GM23248 (cell line): Measurements from ENCODE around the gene PTGER2. TPM values are rescaled to one million over a fixed set of nuclear protein-coding genes. Genes with fewer than 3 reads are reported as not detected.

ENCODE experiments used
- DNase-seq: peaks from one replicate; pipeline ENCODE4 v3.0.0-alpha.2; 2015
- H2AFZ ChIP-seq: fragments of 200-600 bp; sonication (generic); 2 replicates; pipeline ENCODE4 v1.6.1; 2016; ENCODE audit warnings: antibody characterized with exemption
- H3F3A ChIP-seq: fragments of 200-600 bp; sonication (generic); 2 replicates; pipeline ENCODE4 v1.6.1; 2016; ENCODE audit warnings: mild to moderate bottlenecking, antibody characterized with exemption, mixed run types; ENCODE audit not compliant: insufficient read depth
- H3K27ac ChIP-seq: fragments of 200-600 bp; sonication (generic); 2 replicates; pipeline ENCODE4 v1.5.1; 2016; ENCODE audit warnings: mild to moderate bottlenecking
- H3K27me3 ChIP-seq: fragments of 200-600 bp; sonication (generic); replicated peaks from 2 replicates; pipeline ENCODE4 v1.6.1; 2016; ENCODE audit warnings: mild to moderate bottlenecking; ENCODE audit not compliant: insufficient read depth
- H3K36me3 ChIP-seq: fragments of 200-600 bp; sonication (generic); 2 replicates; pipeline ENCODE4 v1.6.1; 2016; ENCODE audit warnings: low read depth, mild to moderate bottlenecking
- H3K4me1 ChIP-seq: fragments of 200-600 bp; sonication (generic); 2 replicates; pipeline ENCODE4 v1.6.1; 2016; ENCODE audit warnings: mild to moderate bottlenecking; ENCODE audit not compliant: insufficient read depth
- H3K4me2 ChIP-seq: fragments of 200-600 bp; sonication (generic); one replicate; pipeline ENCODE4 v1.6.1; 2016; ENCODE audit warnings: mild to moderate bottlenecking; ENCODE audit not compliant: unreplicated experiment
- H3K4me3 ChIP-seq: fragments of 200-600 bp; sonication (generic); 2 replicates; pipeline ENCODE4 v1.5.1; 2016; ENCODE audit warnings: mild to moderate bottlenecking
- H3K79me2 ChIP-seq: fragments of 200-600 bp; sonication (generic); 2 replicates; pipeline ENCODE4 v1.6.1; 2016; ENCODE audit warnings: mild to moderate bottlenecking; ENCODE audit not compliant: insufficient read depth
- H3K9ac ChIP-seq: fragments of 200-600 bp; sonication (generic); 2 replicates; pipeline ENCODE4 v1.6.1; 2016; ENCODE audit warnings: mild to moderate bottlenecking
- H3K9me2 ChIP-seq: fragments of 200-600 bp; sonication (generic); 2 replicates; pipeline ENCODE4 v1.6.1; 2016; ENCODE audit warnings: mixed run types, mild to moderate bottlenecking, moderate library complexity; ENCODE audit not compliant: insufficient read depth
- H3K9me3 ChIP-seq: fragments of 200-600 bp; sonication (generic); one replicate; pipeline ENCODE4 v1.6.1; 2017; ENCODE audit warnings: low read depth
- H4K20me1 ChIP-seq: fragments of 200-600 bp; sonication (generic); 2 replicates; pipeline ENCODE4 v1.6.0; 2016; ENCODE audit not compliant: insufficient read depth
- EZH2 ChIP-seq: fragments of 200-600 bp; sonication (generic); IDR thresholded peaks from 2 replicates; pipeline ENCODE4 v1.6.1; 2018; ENCODE audit warnings: antibody characterized with exemption, mild to moderate bottlenecking; ENCODE audit not compliant: insufficient read depth, poor library complexity, severe bottlenecking
- EZH2phosphoT487 ChIP-seq: fragments of 200-600 bp; sonication (generic); IDR thresholded peaks from 2 replicates; pipeline ENCODE4 v1.6.1; 2018; ENCODE audit warnings: antibody characterized with exemption, moderate library complexity, mild to moderate bottlenecking, low read depth; ENCODE audit not compliant: insufficient read depth
- WGBS, 2 experiments: methylation state at CpG; one replicate each; pipeline ENCODE4 v1.1.6; 2015 to 2017; ENCODE audit warnings: low lambda C conversion rate in 2 of 2, low coverage in 1 of 2; ENCODE audit errors: missing lambda C conversion rate in 2 of 2; 5-methylcytosine and 5-hydroxymethylcytosine counted together
- in situ Hi-C: fragments of 300-500 bp; cut with MboI; formaldehyde crosslinking; loops from 2 replicates; pipeline ENCODE4 v1.15.0; 2020
- polyA plus RNA-seq: library from polyadenylated mRNA; unstranded; fragments of >200 nt; fragmentation: Nextera tagmentation; extraction: Ambion mirVana; gene quantifications from 2 replicates; pipeline ENCODE4 v1.2.1, GENCODE V29; 2016
- total RNA-seq: library from RNA; depleted of rRNA; stranded (reverse); fragments of >200 nt; shearing (Covaris generic); gene quantifications from 2 replicates; pipeline ENCODE4 v1.2.3, GENCODE V29; 2014

PTGER2 gene
- total and polyA plus RNA-seq, 2 experiments from 2014 or later, result 6.2 to 9.1 TPM

GRCh38 chr14:52307376-52307775 lies 6.7 kb upstream of the PTGER2 start:
- H3K9ac ChIP-seq, result no peak overlapping the region
- in situ Hi-C loops, result no loop called here
- no peak overlapping the region for H3K4me3 ChIP-seq
- H4K20me1 ChIP-seq, result no peaks in the 10 kb centered on the region
- no peaks in the 10 kb centered on the region for H3K9me3 ChIP-seq
- H3K27me3 ChIP-seq, result no peaks in the 10 kb centered on the region
- H3K4me1 ChIP-seq, result no peaks in the 10 kb centered on the region
- H3K79me2 ChIP-seq, result no peaks in the 10 kb centered on the region
- no peak overlapping the region for H3K4me2 ChIP-seq
- no peaks in the 10 kb centered on the region for H3K9me2 ChIP-seq
- 97 to 99% methylated on average over 4 of the region's 4 CpGs for WGBS, 2 experiments
- no peak for TF ChIP-seq EZH2
- no peak for TF ChIP-seq EZH2phosphoT487
- no peaks in the 10 kb centered on the region for H3K36me3 ChIP-seq
- no peak overlapping the region for H2AFZ ChIP-seq
- 0 out of 2 replicates have a peak overlapping the region, but pooled peaks have one; percentile 13 for H3K27ac ChIP-seq
- DNase-seq, result no peak
- no peaks in the 10 kb centered on the region for H3F3A ChIP-seq

DNA sequence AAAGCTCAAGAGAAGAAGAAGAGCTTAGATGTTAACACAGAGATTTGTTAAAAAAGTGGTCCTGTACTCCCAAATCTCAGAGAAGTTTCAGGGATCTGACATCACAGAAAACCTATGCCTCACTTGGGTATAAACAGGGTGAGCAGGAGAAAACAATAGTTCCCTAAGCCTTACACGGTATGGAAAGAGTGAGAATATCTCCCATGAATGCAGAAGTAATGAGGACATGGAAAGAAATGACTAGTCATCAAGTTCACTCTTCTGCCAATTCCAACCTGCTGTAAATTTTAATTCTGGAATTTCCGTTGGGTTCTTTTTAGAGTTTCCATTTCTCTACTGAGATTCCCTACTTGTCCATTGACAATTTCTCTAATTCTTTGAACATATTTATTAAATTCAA lies 6.2 kb upstream of the PTGER2 start:
- peak; percentile 76 for DNase-seq
- Histone ChIP-seq H4K20me1 (no peaks in the 10 kb centered on the region), H3K79me2 (no peaks in the 10 kb centered on the region), H3K4me2 (no peak overlapping the region), H3F3A (peaks cover 4% of the 10 kb centered on the region; the same call in 1 of the 2 replicates), H3K9me2 (no peaks in the 10 kb centered on the region), H3K36me3 (no peaks in the 10 kb centered on the region), H3K4me3 (no peak overlapping the region), H3K4me1 (peaks cover 4% of the 10 kb centered on the region; the same call in 1 of the 2 replicates), H3K27me3 (no peaks in the 10 kb centered on the region), H3K9ac (no peak overlapping the region), H3K9me3 (no peaks in the 10 kb centered on the region), H2AFZ (no peak overlapping the region), H3K27ac (0 out of 2 replicates have a peak overlapping the region, but pooled peaks have one; percentile 13)
- 50 to 64% methylated on average over 2 of the region's 2 CpGs for WGBS, 2 experiments
- in situ Hi-C loops, result no loop called here
- TF ChIP-seq EZH2phosphoT487 (no peak), EZH2 (no peak)

DNA sequence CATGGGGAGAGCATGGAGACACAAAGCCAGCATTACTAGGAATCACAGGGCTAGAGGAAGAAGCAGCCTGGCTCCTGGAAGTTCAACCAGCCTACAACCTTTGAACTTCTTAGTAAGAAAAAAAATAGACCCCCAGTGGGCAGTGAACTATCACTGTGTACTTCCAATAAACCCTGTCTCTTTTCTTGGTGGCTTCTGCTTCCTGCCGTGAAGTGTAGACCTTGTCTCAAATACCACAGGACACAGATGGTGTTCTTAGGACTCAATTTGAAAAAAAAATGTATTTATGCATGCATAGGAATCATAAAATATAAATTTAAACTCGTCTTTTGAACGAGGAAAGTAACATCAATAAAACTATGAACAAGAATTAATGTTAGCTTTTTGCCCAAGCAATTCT lies 3.6 kb upstream of the PTGER2 start:
- in situ Hi-C loops, result no loop called here
- peaks cover 11% of the 10 kb centered on the region for H3F3A ChIP-seq
- no peaks in the 10 kb centered on the region; the same call in 1 of the 2 replicates for H3K79me2 ChIP-seq
- no peaks in the 10 kb centered on the region for H4K20me1 ChIP-seq
- H3K4me2 ChIP-seq, result no peak overlapping the region
- no peaks in the 10 kb centered on the region for H3K36me3 ChIP-seq
- 94 to 95% methylated on average over 3 of the region's 3 CpGs for WGBS, 2 experiments
- H3K9ac ChIP-seq, result no peak overlapping the region
- no peak overlapping the region for H3K4me3 ChIP-seq
- no peak for DNase-seq
- H3K9me2 ChIP-seq, result no peaks in the 10 kb centered on the region
- peaks cover 8% of the 10 kb centered on the region; the same call in 1 of the 2 replicates for H3K4me1 ChIP-seq
- H3K27ac ChIP-seq, result no peak overlapping the region
- H3K27me3 ChIP-seq, result no peaks in the 10 kb centered on the region
- no peak for TF ChIP-seq EZH2phosphoT487
- TF ChIP-seq EZH2, result no peak
- no peaks in the 10 kb centered on the region for H3K9me3 ChIP-seq
- H2AFZ ChIP-seq, result no peak overlapping the region

DNA sequence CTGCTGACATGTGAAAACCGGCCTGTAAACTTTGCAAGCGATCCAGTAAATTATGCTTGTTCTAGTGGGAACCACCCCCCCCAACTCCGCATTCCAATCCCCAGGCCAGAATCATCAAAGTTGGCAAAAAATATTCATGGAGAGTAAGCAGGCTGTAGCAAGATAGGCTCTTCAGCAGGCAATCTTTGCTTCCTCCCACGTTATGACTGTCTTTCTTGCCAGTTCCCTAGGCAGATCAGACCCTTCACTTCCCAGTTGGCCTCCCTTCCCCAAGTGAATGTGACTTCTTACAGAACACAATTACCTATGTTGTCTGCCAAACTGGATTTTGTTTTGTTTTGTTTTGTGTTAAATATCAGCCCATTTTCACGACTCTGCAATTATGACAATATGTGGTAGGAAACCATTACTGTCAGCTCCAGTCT lies 1.2 kb upstream of the PTGER2 start:
- TF ChIP-seq EZH2 (no peak), EZH2phosphoT487 (no peak)
- Histone ChIP-seq H3K27me3 (no peaks in the 10 kb centered on the region), H3K9me3 (no peaks in the 10 kb centered on the region), H3K9ac (peak overlapping the region; percentile 75), H2AFZ (peak overlapping the region; percentile 85), H4K20me1 (no peaks in the 10 kb centered on the region), H3K27ac (0 out of 2 replicates have a peak overlapping the region, but pooled peaks have one; percentile 34), H3K4me1 (peaks cover 13% of the 10 kb centered on the region; the same call in 1 of the 2 replicates), H3K36me3 (no peaks in the 10 kb centered on the region), H3K79me2 (peaks cover 8% of the 10 kb centered on the region; the same call in 1 of the 2 replicates), H3K9me2 (no peaks in the 10 kb centered on the region), H3K4me2 (peak overlapping the region; percentile 79), H3K4me3 (peak overlapping the region; percentile 77; the same call in 1 of the 2 replicates), H3F3A (peaks cover 11% of the 10 kb centered on the region)
- in situ Hi-C loops, result no loop called here
- DNase-seq, result peak; percentile 35
- 28 to 44% methylated on average over 5 of the region's 5 CpGs for WGBS, 2 experiments

DNA sequence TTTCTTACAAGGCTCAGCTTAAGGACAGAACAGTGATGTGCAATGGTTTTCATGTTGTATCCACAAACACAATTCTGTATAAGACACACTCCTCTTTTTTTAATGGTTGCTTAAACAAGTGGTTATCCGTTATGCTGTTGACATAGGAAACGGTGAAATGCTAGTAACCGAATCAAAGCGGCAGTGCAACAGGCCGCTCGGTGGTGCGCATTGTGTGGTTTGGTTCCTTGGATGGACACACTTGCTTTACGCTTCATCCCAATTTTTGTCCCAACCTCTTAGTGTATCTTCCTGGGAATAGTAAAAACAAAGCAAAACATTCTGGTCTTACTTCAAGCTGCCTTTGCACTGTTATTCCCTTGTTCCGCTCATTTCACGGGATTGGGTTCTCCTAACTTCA lies 650 bp upstream of the PTGER2 start:
- H3K9me2 ChIP-seq, result no peaks in the 10 kb centered on the region
- in situ Hi-C loops, result no loop called here
- 7 to 9% methylated on average over 10 of the region's 10 CpGs for whole genome bisulfite sequencing, 2 experiments
- H3K4me1 ChIP-seq, result peaks cover 13% of the 10 kb centered on the region; the same call in 1 of the 2 replicates
- H3K4me3 ChIP-seq, result peak overlapping the region; percentile 77
- peaks cover 8% of the 10 kb centered on the region; the same call in 1 of the 2 replicates for H3K79me2 ChIP-seq
- TF ChIP-seq EZH2phosphoT487, result no peak
- no peak for TF ChIP-seq EZH2
- peak overlapping the region; percentile 79 for H3K4me2 ChIP-seq
- no peaks in the 10 kb centered on the region for H3K9me3 ChIP-seq
- peak overlapping the region; percentile 34 for H3K27ac ChIP-seq
- H2AFZ ChIP-seq, result peak overlapping the region; percentile 85
- peaks cover 12% of the 10 kb centered on the region for H3F3A ChIP-seq
- H3K9ac ChIP-seq, result peak overlapping the region; percentile 75
- H3K36me3 ChIP-seq, result no peaks in the 10 kb centered on the region
- no peaks in the 10 kb centered on the region for H4K20me1 ChIP-seq
- peak; percentile 52 for DNase-seq
- no peaks in the 10 kb centered on the region for H3K27me3 ChIP-seq
